Pons (tissue), 1 donor: ENCODE results near the gene MUC6.

Source experiments
- DNase-seq: peaks from one replicate; pipeline ENCODE4 v3.0.0-alpha.2; 2016; ENCODE audit warnings: low spot score

Gene MUC6

DNA sequence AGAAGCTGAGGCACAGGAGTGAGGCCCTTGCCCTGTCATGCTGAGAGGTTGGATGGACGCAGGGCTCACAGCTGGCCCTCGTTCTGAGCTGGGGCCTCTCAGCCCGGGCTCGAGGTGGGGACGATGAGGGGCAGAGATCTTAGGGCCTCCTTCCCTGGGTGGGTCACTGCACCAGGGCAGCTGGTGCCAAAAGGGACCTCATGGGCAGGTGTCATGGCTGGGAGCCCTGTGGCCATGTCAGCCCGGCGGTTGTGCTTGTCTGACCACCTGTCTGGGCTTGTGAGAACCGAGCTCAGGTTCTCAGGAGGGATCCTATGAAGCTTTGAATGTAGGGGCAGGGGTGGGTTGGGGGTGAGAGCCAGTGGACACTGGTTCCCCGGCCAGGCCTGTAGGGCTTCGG is 1.8 kb upstream of the MUC6 start:
- no peak for DNase-seq

DNA sequence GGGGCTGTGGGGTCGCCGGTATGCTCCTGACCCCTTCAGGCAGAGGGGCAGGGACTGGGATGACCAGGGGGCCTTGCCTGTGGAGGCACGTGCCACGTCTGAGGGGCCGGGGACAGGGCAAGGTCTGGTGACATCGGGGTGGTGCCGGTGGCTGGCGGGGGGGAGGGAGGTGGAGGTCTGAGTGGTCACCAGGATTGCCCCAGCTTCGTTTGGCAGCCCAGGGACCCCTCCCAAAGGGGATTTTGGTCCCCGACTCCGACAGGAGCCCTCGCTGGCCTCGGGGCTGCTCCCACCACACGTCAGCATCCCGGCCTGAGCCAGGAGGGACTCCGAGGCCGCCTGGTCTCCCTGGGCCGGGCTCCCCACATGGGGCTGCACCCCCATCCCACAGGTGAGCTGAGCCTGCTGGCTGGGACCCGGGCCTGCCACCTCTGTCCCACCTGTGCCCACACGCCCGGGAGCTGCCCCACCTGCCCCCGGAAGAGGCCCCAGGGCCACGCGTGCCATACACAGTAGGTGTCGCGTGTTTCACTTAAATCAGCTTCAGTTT is 1.1 kb upstream of the MUC6 start:
- DNase-seq = no peak

DNA sequence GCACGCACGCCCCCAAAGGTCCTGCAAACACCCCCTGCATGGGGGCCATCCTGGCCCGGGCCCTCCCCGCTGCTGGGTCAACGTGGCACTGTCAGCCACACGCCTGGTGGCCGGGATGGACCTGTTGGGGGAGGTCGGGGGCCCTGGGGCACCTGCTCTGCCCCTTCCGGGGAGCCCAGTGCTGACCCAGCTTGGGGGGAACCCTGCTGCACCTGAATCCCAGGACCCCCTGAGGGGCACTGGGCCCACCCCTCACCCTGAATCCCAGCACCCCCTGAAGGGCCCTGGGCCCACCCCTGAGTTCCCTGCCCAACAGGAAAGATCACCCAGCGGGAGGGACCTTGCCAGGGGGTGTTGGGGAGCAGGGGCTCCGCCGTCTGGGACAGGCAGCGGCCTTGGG is 413 bp upstream of the MUC6 start:
- no peak for DNase-seq

GRCh38 chr11:1035577-1036283 is 788 bp downstream of the MUC6 start:
- no peak for DNase-seq

DNA sequence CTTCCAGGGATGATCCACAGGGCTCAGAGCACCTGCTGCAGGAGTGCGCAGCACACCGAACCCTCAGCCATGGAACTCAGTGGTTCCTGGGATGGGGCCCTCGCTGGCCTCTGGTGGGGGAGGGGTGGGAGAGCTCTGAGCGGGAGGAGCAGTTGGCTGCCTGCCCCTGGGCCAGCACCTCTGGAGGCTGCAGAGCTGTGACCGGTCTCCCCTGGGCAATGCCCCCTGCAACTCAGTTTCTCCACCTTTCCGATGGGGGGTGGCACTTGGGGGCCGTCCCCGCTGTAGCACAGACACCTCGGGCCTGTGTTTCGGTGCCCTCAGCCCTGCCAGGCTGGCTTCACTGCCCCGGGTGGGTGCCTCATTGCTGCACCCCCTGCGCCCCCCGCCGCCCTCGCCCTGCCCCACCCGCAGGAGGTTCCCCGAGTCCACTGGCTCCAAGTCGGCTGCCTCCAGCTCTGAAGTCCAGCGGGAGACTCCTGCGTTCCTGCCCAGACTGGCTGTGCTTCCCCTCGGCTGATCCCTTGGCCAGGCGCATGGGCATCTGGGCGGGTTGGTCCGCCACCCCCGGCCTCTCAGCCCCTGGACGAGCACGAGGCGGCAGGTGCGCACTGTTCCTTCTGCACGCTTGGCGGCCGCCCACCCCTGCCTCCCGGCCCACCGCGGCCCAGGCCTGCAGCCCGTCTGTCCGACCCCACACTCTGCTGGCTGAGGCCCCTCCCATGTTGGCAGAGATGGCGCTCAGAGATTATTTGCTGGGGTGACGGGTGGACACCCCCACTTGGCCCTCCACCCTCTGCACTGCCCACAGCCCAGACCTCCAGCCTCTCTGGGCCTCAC is 1.8 kb downstream of the MUC6 start:
- no peak for DNase-seq

DNA sequence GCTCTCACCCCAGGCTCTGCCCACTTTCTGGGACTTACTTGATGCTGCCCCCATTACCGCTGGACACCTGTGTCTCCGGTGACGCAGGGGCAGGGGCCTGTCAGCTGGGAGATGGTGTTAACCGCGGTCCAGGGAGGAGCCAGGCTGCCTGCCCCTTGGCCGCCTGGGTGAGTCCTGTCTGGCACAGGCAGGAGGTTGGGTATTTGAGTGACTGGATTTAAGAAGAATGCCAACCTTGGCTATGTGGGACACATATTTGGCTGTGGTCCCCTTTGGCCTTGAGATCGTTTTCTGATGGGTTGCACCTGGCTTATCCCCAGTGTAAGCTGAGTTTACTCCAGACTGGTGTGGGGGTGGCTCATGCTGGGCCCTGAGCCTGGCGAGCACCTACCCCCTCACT is 2.5 kb downstream of the MUC6 start:
- no peak for DNase-seq

DNA sequence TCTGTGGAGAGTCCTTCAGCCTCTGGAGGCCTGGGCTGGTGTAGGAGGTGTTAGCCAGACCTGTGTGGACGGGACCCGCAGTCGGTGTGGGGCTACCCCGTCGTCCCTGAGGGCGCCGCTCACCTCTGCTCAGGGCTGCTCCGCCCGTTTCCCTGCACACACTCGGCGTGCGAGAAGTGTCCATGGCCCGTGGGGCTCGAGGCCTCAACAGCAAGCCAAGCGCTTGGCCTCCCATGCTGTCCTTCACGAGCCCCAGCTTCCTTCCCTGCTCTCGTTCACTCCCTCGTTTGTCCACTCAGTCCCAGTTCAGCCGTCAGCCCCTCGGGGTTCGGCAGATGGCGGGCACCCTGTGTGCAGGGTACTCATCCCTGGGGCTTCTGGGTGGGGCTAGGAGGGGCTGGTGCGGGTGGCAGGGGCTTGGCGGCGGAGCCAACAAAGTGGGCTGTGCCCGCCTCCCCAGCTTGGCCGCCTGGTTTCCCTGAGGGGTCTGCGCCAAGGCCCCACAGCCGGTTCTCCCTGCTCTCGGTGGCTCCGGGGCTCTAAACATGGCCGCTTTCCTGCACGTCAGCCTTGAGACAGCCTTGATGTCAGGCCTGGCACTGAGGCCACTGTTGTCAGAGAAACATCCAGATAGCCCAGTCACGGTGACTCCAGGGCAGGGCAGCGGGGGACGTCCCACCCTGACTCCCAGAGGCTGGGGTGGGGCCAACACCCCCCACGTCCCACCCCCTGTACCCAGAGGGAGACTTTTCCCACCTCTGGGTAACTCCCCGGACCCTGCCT is 3.3 kb downstream of the MUC6 start:
- no peak for DNase-seq

- no peak for DNase-seq
These were observed 4.1 kb downstream of the MUC6 start for GRCh38 chr11:1032310-1032891.

GRCh38 chr11:1031121-1031899 is 5.2 kb downstream of the MUC6 start:
- no peak for DNase-seq

GRCh38 chr11:1030556-1030955 is 6.0 kb downstream of the MUC6 start:
- no peak for DNase-seq

DNA sequence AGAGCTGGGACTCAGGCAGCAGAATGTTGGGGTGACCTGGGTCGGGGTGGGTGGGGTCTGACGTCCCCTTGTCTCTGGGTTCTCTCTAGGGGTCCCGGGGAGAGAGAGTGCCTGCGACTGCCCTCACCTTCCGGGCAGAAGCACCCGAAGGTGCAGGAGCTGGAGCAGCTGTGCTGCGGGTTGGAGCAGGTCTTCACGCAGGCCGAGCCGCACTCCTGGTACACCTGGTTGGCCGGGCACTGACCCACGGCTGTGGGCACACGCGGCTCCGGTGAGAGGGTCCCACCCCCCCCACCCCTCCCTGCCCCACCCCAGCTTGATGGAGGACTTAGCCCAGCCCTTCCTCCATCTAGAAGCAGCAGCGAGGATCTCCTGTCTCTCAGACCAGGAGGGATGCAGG is 6.4 kb downstream of the MUC6 start:
- DNase-seq = no peak

DNA sequence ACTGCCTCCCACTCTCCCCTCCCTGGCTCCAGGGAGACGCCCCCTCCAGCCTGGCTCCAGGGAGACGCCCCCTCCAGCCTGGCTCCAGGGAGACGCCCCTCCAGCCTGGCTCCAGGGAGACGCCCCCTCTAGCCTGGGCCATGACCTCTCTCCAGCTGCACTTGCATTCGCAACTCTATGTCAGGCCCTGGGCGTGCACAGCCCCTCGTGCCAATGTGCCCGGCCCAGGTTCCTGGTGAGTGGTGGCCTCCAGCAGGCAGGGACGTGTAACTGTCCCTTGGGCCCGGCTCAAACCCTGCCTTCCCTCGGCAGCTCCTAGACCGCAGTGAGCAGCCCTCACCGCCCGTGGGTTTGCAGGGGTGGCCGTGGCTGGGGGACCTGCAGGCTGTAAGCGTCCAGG is 6.9 kb downstream of the MUC6 start:
- no peak for DNase-seq

GRCh38 chr11:1029051-1029450 is 7.5 kb downstream of the MUC6 start:
- no peak for DNase-seq

DNA sequence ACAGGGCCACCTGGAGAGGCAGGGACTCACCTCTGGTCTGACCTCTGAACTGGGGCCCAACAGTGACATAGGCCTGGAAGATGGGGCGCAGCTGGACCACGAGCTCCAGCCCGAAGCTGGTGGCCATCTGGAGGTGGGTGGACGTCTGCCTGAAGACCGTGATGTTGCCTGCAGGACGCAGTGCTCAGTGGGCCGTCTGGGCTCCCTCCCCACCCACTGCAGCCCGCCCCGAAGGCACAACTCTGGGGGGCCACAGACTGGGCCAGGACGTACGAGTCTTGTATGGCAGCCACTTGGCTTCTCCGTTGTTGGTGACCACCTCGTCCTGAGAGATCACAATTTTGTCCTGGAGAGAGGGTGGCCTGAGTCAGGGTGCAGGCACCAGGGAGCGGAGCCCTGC is 7.9 kb downstream of the MUC6 start:
- DNase-seq = no peak

DNA sequence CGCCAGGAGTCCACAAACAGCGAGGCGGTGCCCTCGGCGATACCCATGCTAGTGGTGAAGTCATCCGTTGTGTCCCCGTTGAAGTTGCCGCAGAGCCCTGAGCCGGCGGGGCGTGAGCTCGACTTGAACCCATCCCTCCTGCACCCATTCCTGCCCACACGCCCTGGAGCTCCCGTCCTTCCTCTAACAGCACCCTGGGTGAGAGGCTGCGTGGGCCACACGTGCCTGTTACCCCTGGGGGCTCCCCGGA is 8.3 kb downstream of the MUC6 start:
- DNase-seq = no peak

DNA sequence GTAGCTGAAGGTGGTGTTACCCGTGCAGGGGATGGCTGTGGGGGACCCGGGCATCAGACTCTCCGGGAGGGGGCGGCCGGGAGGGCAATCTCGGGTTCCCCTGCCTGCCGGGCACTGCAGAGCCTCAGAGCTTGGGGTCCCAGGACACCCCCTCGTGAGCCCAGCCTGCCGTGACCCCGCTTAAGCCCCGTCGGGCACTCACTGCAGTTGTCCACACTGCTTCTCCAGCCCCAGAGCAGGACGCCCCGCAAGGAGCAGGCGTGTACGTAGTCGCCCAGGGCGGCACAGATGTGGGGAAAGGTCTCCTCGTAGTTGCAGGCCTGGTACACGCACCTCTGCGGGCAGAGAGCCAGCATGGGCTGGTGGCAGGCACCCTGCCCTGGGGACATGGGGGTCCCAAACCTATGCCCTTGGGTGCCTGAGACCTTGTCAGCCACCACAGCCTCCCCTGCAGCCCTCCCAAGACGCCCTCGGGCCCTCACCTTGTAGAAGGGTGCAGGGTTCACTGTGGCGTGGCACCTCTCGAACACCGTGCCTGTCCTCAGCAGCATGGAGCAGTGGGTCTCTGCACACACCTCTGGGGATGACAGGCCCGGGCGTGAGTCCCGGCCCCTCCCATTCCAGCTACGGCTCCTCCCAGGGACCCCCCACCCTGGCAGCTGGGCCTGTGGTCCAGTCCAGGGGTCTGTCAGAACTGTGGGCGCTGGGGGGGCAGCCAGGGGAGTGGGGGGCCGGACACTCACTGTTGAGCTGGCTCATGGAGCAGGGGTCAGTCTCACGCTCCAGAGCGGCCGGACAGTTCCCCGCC is 8.8 kb downstream of the MUC6 start:
- no peak for DNase-seq

DNA sequence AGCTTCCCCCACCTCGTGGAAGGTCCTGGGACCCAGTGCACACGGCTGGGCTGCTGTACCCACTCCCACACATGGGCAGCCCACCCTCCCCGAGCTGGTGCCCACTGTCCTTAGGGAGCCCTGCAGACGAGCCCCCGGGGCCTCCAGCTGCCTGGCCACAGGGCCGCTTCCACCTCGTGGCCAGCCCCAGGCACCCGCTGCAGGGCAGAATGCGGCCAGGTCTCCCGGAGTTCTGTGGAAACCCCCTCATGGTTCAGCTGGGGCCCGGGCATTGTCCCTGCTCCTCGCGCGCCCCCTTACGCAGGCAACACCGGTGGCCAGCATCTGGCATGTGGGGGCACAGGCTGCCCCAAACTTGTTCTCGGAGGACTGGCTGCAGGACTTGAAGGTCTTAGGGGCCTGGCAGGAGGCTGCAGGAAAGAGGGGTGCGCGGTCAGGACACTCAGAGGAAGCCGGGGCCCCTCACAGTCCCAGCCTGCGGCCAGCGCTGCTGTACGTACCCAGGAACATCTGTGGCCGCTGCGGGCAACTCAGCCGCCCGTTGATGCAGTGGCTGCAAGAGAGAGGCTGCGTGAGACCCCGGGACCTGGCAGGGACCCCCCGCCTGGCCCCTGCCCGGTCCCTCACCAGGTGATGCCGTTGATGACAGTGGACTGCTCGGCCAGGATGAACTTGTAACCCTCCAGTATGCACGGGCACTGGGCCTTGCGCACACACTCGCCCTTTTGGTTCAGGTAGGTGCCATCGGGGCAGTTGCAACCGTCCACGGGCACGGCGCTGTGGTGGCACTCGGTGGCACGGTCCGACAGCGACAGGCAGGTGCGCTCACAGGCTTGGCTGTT is 9.7 kb downstream of the MUC6 start:
- DNase-seq = no peak

DNA sequence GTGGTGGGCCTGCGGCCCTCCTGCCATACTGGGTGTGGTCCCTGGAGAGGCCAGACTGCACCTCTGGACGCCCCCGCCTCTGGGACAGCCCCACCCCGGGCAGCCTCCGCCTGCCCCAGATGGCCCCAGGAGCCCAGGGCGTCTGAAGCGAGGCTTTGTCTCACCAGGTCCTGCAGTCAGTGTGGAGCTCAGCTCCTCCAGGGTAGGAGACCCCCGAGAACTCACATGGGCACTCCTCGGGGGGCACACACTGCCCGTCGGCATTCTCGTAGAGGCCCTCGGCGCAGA is 10.4 kb downstream of the MUC6 start:
- no peak for DNase-seq

DNA sequence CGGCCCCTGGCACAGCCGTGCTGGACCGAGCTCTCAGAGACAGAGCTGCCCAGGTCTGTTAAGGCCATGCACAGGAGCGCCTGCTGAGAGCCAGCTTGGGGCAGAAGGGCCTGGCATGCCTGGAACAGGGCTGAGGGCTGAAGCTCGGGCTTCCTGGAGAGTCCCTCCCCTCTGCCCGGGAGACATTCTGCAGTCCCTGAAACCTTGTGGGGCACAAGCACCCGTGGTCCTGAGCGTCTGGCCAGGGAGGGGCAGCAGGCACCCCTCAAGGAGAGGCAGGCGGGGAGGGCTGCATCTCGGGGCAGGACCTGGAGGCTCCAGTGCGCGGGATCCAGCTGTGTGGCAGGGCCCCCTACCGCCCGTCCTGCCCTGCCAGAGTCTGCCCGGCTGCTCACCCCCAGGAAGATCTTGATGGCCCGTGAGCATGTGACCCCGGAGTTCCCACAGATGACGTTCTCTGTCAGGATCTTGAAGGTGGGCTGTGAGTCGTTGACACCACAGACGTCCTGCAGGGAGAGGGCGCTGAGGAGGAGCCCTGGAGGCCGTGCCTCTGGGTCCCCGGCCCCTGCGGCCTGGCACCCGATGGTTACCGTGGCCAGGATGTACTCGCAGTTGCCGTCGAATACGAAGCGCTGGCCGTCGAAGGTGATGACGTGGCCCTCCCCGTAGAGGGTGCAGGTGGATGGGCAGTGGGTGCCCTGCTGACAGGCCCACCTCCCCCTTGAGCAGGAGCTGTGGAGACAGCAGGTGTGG is 10.9 kb downstream of the MUC6 start:
- no peak for DNase-seq
